GM12872 (cell line): Measurements from ENCODE around the gene STOM.

ENCODE experiments used
- CTCF ChIP-seq: IDR thresholded peaks from 3 replicates; pipeline ENCODE4 v1.5.1; 2011; ENCODE audit warnings: low read depth, mild to moderate bottlenecking, low read length, moderate library complexity; ENCODE audit not compliant: insufficient read depth

The STOM gene

GRCh38 chr9:121360601-121361374 lies 9.3 kb downstream of the STOM start:
- no peak for TF ChIP-seq CTCF

- no peak for TF ChIP-seq CTCF
These were observed 10.4 kb downstream of the STOM start for GRCh38 chr9:121359351-121360294.

- no peak for TF ChIP-seq CTCF
These were observed 11.3 kb downstream of the STOM start for GRCh38 chr9:121358751-121359150.

GRCh38 chr9:121357011-121357410 lies 13.0 kb downstream of the STOM start:
- TF ChIP-seq CTCF: no peak

GRCh38 chr9:121354762-121355161 lies 15.3 kb downstream of the STOM start:
- no peak for TF ChIP-seq CTCF

- TF ChIP-seq CTCF: no peak
These were observed 15.9 kb downstream of the STOM start for GRCh38 chr9:121354141-121354540.

- no peak for TF ChIP-seq CTCF
These were observed 16.6 kb downstream of the STOM start for GRCh38 chr9:121353241-121354061.
